ENCODE measurements around the gene AUNIP.

AUNIP gene

DNA sequence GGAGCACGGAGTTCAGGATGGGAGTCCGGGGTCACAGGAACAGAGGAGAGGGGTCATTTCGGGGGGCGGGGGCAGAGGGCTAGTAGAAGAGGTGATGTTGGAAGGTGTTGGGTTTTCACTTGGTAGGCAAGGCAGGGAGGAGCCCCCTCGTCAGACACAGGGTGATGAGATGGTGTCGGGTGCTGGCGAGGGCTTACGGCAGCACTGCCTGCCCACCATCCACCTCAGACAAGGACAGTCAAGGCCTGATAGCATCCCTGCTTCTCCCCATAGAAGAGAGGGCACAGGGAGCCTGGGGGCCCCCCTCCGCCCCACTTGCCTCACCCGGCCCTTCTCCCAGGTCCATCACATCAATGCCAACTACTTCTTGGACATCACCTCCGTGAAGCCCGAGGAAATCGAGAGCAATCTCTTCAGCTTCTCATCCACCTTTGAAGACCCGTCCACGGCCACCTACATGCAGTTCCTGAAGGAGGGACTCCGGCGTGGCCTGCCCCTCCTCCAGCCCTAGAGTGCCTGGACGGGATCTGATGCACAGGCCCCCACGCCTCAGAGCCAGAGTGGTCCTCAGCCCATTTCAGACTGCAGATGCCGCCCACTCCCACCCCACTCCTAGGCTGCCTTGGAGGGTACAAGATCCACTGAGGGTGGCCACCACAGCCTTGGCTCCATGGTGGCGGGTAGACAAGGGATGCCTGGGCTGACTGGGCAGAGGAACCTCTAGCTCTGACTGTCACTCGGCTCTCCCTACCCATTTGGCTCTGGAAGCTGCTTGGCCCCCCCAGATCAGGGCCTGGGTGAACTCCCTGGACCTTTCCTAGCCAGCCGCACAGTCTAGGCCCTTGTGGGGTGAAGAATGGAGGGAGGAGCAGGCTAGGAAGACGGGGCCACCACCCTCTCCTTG is 43.8 kb downstream of the AUNIP start:
- H2BK120ac ChIP-seq (ENCODE audit: low read depth, low read length): no peak overlapping the region
- no peak overlapping the region for H4K91ac ChIP-seq (ENCODE audit: low read length)
- no peak overlapping the region for H2BK5ac ChIP-seq (ENCODE audit: low read depth, low read length, poor library complexity, severe bottlenecking)
- H3K79me1 ChIP-seq (replicated peaks; ENCODE audit: low read length, poor library complexity, severe bottlenecking): peaks cover 3% of the 10 kb centered on the region
- H3K4me3 ChIP-seq (ENCODE audit: insufficient read depth in 1 of 2, low read depth in 1 of 2, low read length in 2 of 2): no peak overlapping the region
- H3K4ac ChIP-seq (ENCODE audit: low read depth in 1 of 2, low read length in 2 of 2): no peak overlapping the region
- H3K27ac ChIP-seq (ENCODE audit: low read length, poor library complexity, severe bottlenecking): no peak overlapping the region
- no peak overlapping the region for H3K14ac ChIP-seq (ENCODE audit: low read length in 2 of 2)
- H3K18ac ChIP-seq (ENCODE audit: low read depth in 1 of 2, low read length in 2 of 2): no peak overlapping the region
- no peak overlapping the region for H2BK12ac ChIP-seq (ENCODE audit: low read length in 2 of 2)
- H2AK5ac ChIP-seq (ENCODE audit: low read length, severe bottlenecking): no peak overlapping the region
- 94% methylated on average over 22 of the region's 24 CpGs for WGBS
- no peak overlapping the region for H2BK15ac ChIP-seq (ENCODE audit: low read depth, poor library complexity, severe bottlenecking)
- H3K23ac ChIP-seq (ENCODE audit: low read length in 2 of 2): no peak overlapping the region
- DNase-seq: no peak
- no peak overlapping the region for H3K9ac ChIP-seq (ENCODE audit: low read length)
- no peak overlapping the region for H2AFZ ChIP-seq (ENCODE audit: low read depth, low read length)
- peaks cover 45 to 62% of the 10 kb centered on the region in 2 experiments for H3K36me3 ChIP-seq (ENCODE audit: control insufficient read depth in 1 of 2, insufficient read depth in 2 of 2, low read depth in 1 of 2, low read length in 2 of 2)
- H3K27me3 ChIP-seq (ENCODE audit: control insufficient read depth in 1 of 2, insufficient read depth in 1 of 2, low read length in 2 of 2): no peaks in the 10 kb centered on the region
- H4K8ac ChIP-seq (ENCODE audit: low read length): no peak overlapping the region
- H3K9me3 ChIP-seq (ENCODE audit: control insufficient read depth, low read length): no peaks in the 10 kb centered on the region
- peaks cover 15% of the 10 kb centered on the region for H3K4me1 ChIP-seq (ENCODE audit: control insufficient read depth, insufficient read depth, low read depth, low read length)
- no peak overlapping the region for H3K4me2 ChIP-seq (ENCODE audit: low read length, poor library complexity, severe bottlenecking)

DNA sequence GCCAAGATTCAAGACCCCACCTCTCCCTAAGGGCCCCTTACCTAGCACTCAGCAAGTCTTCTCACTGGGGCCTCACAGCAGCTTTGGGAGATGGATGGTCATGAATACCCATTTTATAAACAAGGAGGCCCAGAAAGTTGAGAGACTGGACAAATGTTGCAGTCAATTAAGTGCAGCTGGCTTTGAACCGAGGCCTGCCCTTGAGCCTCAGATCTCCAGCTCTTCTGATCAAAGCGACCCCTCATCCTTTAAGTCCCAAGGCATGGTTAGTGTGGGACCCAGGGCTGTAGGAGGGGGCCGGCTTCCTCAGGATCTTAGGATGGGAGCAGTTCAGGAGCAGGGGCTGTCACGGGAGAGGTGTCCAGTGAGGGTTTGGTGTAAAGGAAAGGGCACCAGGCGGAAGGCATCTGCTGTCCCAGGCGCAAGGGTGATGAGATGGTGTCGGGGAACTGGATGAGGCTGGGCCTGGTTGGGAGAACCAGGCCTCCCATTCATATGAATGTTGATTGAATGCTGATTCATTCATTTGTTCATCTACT is 44.6 kb downstream of the AUNIP start:
- H3K4me2 ChIP-seq (ENCODE audit: low read length, poor library complexity, severe bottlenecking): no peak overlapping the region
- H3K4me1 ChIP-seq (ENCODE audit: control insufficient read depth, insufficient read depth, low read depth, low read length): peaks cover 15% of the 10 kb centered on the region
- peaks cover 53 to 71% of the 10 kb centered on the region in 2 experiments for H3K36me3 ChIP-seq (ENCODE audit: control insufficient read depth in 1 of 2, insufficient read depth in 2 of 2, low read depth in 1 of 2, low read length in 2 of 2)
- no peak overlapping the region for H3K23ac ChIP-seq (ENCODE audit: low read length in 2 of 2)
- no peak overlapping the region for H2BK15ac ChIP-seq (ENCODE audit: low read depth, poor library complexity, severe bottlenecking)
- no peak overlapping the region for H4K91ac ChIP-seq (ENCODE audit: low read length)
- H3K18ac ChIP-seq (ENCODE audit: low read depth in 1 of 2, low read length in 2 of 2): no peak overlapping the region
- no peak overlapping the region for H2BK120ac ChIP-seq (ENCODE audit: low read depth, low read length)
- H3K9me3 ChIP-seq (ENCODE audit: control insufficient read depth, low read length): no peaks in the 10 kb centered on the region
- no peak overlapping the region for H4K8ac ChIP-seq (ENCODE audit: low read length)
- H3K9ac ChIP-seq (ENCODE audit: low read length): no peak overlapping the region
- H3K27me3 ChIP-seq (ENCODE audit: control insufficient read depth in 1 of 2, insufficient read depth in 1 of 2, low read length in 2 of 2): no peaks in the 10 kb centered on the region
- no peak overlapping the region for H2BK12ac ChIP-seq (ENCODE audit: low read length in 2 of 2)
- 97% methylated on average over 7 of the region's 7 CpGs for WGBS
- H3K79me1 ChIP-seq (replicated peaks; ENCODE audit: low read length, poor library complexity, severe bottlenecking): peaks cover 3% of the 10 kb centered on the region
- H3K4ac ChIP-seq (ENCODE audit: low read depth in 1 of 2, low read length in 2 of 2): no peak overlapping the region
- no peak overlapping the region for H3K14ac ChIP-seq (ENCODE audit: low read length in 2 of 2)
- DNase-seq: no peak
- no peak overlapping the region for H2BK5ac ChIP-seq (ENCODE audit: low read depth, low read length, poor library complexity, severe bottlenecking)
- H3K27ac ChIP-seq (ENCODE audit: low read length, poor library complexity, severe bottlenecking): no peak overlapping the region
- H2AFZ ChIP-seq (ENCODE audit: low read depth, low read length): no peak overlapping the region
- no peak overlapping the region for H3K4me3 ChIP-seq (ENCODE audit: insufficient read depth in 1 of 2, low read depth in 1 of 2, low read length in 2 of 2)
- no peak overlapping the region for H2AK5ac ChIP-seq (ENCODE audit: low read length, severe bottlenecking)

DNA sequence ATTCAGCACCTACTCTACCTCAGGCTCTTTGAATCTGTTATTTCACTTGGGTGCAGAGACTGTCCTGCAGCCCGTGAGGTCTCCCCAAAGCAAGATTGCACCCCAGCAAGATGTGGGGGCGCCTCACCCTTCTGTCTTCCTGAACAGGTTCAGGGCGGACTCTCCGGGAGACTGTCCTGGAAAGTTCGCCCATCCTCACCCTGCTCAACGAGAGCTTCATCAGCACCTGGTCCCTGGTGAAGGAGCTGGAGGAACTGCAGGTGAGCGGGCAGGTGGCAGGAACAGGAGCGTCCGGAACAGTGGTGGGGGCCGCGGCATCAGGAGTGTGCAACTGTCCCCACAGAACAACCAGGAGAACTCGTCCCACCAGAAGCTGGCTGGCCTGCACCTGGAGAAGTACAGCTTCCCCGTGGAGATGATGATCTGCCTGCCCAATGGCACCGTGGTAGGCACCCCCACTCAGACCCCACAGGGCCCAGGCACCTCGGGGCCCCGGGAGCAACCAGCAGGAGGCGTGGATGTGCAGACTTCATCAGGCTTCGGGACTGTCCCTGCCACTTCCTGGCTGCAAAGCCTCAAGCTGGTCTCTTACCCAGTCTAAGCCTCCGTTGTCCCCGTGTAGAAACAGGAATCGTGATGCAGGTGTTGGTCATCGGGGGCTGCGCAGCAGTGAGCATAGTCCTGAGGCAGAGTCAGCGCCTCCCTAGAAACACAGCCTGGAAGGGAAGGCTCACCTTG is 45.4 kb downstream of the AUNIP start:
- Histone ChIP-seq H3K36me3 (ENCODE audit: control insufficient read depth in 1 of 2, insufficient read depth in 2 of 2, low read depth in 1 of 2, low read length in 2 of 2) (peaks cover 60 to 78% of the 10 kb centered on the region in 2 experiments), H3K23ac (ENCODE audit: low read length in 2 of 2) (no peak overlapping the region), H3K9ac (ENCODE audit: low read length) (no peak overlapping the region), H2BK5ac (ENCODE audit: low read depth, low read length, poor library complexity, severe bottlenecking) (no peak overlapping the region), H2BK15ac (ENCODE audit: low read depth, poor library complexity, severe bottlenecking) (no peak overlapping the region), H3K27ac (ENCODE audit: low read length, poor library complexity, severe bottlenecking) (no peak overlapping the region), H3K4ac (ENCODE audit: low read depth in 1 of 2, low read length in 2 of 2) (no peak overlapping the region), H2AK5ac (ENCODE audit: low read length, severe bottlenecking) (no peak overlapping the region), H3K4me2 (ENCODE audit: low read length, poor library complexity, severe bottlenecking) (no peak overlapping the region), H4K8ac (ENCODE audit: low read length) (no peak overlapping the region), H3K9me3 (ENCODE audit: control insufficient read depth, low read length) (no peaks in the 10 kb centered on the region), H3K27me3 (ENCODE audit: control insufficient read depth in 1 of 2, insufficient read depth in 1 of 2, low read length in 2 of 2) (no peaks in the 10 kb centered on the region), H2AFZ (ENCODE audit: low read depth, low read length) (no peak overlapping the region), H3K18ac (ENCODE audit: low read depth in 1 of 2, low read length in 2 of 2) (no peak overlapping the region), H3K4me1 (ENCODE audit: control insufficient read depth, insufficient read depth, low read depth, low read length) (peaks cover 13% of the 10 kb centered on the region), H3K79me1 (replicated peaks; ENCODE audit: low read length, poor library complexity, severe bottlenecking) (peaks cover 3% of the 10 kb centered on the region), H2BK12ac (ENCODE audit: low read length in 2 of 2) (no peak overlapping the region), H3K14ac (ENCODE audit: low read length in 2 of 2) (no peak overlapping the region), H4K91ac (ENCODE audit: low read length) (no peak overlapping the region), H3K4me3 (ENCODE audit: insufficient read depth in 1 of 2, low read depth in 1 of 2, low read length in 2 of 2) (no peak overlapping the region), H2BK120ac (ENCODE audit: low read depth, low read length) (no peak overlapping the region)
- DNase-seq: no peak
- WGBS: 97% methylated on average over 24 of the region's 24 CpGs

Measured in mesenchymal stem cell (in vitro differentiated cells and primary cell).